Amniotic stem cell (primary cell): Measurements from ENCODE around the gene ASH1L.
"Not testable (repeated sequence)": the region's sequence is repeated elsewhere in the genome, so short reads cannot be mapped to it uniquely, and the experiment has no call there.

Experiments used
- DNase-seq: peaks from one replicate; lab custom pipeline; 2025; lab: John Stamatoyannopoulos, UW

Gene ASH1L

DNA sequence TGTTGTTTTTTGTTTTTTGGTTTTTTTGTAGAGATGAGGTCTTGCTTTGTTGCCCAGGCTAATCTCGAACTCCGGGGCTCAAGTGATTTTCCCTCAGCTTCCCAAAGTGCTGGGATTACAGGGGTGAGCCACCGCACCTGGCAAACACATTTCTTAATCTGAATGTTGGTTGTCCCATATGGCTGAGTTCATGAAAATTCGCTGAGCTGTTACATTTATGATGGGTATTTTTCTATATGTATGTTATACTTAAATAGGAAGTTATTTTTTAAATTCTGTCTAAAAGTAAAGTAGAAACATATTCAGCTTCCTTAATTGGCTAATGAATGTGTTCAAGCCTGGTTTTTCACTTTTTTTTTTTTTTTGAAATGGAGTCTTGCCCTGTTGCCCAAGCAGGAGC lies 75.1 kb downstream of the ASH1L start:
- DNase-seq: no peak

DNA sequence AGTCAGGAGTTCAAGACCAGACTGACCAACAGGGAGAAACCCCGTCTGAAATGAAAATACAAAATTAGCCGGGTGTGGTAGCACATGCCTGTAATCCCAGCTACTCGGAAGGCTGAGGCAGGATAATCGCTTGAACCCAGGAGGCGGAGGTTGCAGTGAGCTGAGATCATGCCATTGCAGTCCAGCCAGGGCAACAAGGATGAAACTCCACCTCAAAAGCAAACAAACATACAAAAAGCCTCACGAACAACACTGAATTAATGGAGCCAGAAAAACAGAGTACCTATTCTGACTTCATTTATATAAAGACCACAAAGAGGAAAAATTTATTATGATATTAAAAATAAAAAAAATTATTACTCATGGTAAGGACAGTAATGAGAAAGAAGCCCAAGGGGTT lies 75.7 kb downstream of the ASH1L start:
- not testable (repeated sequence) for DNase-seq

DNA sequence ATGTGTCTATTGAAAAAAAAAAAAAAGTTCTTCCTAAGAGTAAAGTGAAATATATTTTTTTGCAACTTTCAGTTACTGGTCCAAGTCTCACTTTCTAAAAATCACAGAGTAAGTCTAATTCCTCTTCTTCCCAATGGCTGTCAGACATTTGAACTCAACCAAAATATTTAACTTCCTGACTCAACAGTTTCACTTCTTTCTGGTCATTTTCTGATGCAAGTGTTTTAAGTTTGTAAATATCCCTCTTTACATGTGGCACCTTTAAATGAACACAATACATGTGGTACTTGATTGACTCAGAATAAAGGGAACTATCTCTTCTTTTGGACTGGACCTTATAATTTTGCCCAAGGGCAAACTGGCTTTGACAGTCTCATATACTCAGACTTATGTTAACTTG lies 76.7 kb downstream of the ASH1L start:
- DNase-seq: no peak

DNA sequence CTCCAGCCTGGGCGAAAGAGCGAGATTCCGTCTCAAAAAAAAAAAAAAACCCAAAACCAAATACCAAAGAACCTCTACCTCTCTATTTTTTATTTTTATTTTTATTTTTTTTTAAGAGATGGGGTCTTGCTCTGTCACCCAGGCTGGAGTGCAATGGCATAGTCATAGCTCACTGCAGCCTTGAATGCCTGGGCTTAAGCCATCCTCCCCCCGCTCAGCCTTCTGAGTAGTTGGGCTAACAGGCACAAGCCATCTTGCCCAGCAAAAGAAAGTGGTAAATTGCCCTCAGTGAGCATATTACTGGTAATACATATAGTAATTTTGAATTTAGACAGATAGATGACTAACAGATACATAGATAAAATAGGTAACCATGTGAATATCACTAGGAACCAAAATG lies 77.4 kb downstream of the ASH1L start:
- no peak for DNase-seq

DNA sequence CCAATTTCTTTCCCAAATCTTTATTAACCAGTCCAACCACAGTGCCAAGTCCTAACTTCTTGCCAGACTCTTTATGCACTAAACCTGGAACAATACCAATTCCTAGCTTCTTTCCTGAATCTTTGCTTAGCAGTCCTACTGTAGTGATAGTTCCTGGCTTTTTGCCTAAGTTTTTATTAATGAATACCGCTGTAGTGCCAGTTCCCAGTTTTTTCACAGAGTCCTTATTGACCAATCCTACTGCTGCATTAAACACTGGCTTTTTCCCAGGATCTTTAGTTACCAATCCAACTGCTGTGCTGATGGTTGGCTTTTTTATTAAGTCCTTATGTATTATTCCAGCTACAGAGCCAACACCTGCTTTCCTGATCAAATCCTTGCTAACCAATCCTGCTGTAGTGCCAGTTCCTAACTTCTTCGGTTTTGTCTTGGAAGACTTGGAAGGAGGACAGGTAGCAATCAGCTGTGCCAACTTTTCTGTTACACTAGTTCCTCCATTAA lies 80.8 kb downstream of the ASH1L start:
- no peak for DNase-seq

DNA sequence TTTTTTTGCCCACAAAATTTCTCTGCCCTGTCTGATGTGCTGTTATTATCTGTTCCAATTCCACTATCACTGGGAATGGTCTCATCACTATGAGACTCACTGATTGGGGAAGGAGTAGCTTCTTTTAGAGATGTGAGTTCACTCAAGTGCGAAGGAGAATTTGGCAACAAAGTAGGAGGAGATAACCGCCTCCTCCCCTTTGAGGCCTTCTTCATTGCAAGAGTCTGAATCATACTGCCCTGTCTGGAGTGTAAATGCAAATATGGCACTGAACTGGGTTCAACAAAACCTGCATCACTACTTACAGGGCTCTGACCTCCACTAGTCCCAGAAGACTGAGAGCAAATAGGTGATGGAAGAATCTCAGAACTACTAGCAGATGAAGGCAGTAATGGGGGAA lies 83.4 kb downstream of the ASH1L start:
- DNase-seq: no peak

DNA sequence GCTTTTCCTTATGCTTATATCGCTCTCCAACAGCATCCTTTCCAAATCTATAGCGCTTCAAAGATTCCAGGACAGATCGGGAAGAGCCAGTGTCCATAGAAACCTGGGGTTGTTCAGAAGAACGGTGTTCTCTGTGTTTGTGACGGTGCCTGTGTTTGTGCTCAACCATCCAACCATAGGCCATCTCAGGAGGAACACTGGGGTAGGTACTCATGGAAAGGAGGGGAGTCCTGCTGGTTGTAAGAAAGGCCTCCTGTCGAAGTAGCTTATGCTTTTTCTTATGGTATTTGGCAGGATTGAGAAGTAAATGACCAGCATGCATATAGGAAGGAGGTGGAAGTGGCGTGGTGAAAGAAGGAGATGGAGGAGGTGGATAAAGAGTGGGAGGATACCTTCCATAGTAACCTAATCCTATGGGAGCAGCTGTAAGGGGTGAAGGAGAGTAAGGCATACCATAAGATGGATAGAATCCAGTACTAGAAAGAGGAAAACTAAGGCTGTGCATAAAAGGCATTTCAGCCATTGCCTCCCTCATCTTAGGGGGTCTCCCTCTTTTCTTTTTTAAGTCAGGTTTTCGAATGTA lies 84.2 kb downstream of the ASH1L start:
- no peak for DNase-seq

DNA sequence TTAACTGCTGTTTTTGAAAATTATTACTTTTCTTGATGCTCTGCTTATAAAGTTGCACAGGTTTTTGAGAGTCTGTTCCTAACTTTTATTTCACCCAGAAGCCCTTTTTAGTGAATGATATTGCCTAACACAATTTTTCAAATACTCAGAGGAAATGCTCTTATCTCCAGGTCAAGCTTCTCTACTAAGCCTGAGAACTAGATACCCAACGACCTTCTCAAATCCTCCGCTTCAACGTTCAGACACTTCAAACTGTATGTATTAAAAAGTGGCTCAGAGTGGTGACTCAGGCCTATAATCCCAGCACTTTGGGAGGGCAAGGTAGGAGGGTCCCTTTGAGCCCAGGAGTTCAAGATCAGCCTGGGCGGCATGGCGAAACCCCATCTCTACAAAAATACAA lies 88.5 kb downstream of the ASH1L start:
- DNase-seq: no peak

DNA sequence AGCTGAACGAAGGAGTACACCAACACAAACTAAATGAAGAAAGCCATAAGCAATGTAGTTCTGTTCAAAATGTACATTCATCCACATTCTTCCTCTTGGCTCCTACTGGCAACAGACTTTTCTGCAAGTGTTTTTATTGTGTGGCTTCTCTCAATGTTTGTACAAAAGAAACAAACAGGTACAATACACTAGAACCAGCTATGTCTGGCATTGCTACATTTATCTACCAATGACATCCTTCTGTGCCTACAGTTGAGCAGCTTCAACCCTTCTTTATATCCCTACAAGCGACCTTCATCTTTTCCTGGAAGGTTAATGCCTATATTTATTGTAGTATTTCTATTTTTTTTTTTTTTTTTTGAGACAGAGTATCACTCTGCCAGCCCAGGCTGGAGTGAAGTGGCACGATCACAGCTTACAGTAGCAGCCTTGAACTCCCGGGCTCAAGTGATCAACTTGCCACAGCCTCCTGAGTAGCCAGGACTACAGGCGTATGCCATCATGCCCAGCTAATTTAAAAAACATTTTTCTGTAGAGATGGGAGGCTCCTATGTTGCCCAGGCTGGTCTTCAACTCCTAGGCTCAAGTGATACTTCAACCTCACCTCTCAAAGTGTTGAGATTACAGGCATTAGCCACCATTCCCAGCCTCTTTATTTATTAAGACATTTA lies 89.3 kb downstream of the ASH1L start:
- DNase-seq: no peak

DNA sequence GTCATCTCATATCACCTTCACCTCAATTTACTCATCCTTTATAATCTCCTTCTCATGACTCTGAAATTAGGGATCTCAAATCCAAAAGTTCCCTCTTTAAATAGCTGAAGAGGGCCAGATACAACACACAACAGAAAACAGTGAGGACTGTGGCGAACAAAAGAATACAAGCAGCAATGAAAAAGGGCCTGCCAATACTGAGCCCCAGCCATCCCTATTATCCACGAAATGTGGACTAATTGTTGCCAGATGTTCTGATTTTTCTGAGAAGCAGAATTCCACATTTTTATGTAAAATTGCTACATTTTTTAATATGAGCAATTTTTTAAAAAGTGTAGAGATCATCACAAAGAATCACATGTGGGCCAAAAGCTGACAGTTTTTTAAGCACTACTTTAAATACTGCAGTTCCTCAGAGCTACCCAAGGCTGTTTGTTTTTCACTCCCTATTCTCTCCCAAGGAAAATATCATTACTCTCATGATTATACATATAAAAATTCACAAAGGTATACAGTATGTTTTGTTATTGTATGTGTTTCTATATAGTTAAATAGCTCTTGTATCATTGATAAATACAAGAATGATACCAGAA lies 90.0 kb downstream of the ASH1L start:
- DNase-seq: no peak

DNA sequence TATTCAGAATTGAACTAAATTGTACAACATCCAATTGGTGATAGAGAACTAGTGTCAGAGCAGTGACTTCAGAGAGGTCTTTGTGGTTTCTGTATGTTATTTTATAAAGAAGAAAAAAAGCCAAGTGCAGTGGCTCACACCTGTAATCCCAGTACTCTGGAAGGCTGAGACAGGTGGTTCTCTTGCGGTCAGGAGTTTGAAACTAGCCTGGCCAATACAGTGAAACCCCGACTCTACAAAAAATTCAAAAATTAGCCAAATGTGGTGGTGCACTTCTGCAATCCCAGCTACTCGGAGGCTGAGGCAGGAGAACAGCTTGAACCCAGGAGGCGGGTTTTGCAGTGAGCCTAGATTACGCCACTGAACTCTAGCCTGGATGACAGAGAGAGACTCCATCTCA lies 90.7 kb downstream of the ASH1L start:
- no peak for DNase-seq

DNA sequence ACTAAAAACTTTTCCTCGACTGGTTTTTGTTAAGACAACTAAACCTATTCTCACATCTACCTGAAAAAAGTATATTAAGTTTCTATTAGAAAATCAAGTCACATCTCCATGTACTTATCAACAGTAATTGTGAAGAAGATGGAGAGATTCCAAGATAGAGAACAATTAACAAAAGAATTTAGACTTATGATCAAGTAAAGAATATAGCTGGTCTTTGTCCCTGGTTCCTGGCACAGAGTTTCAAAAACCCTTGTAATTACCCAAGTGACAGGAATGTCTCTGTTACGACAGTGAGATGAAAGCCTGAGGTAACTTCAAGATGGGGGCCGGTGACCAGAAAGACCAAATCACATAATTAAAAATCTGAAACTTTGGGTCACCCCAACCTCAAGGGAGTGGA lies 91.6 kb downstream of the ASH1L start:
- DNase-seq: no peak

DNA sequence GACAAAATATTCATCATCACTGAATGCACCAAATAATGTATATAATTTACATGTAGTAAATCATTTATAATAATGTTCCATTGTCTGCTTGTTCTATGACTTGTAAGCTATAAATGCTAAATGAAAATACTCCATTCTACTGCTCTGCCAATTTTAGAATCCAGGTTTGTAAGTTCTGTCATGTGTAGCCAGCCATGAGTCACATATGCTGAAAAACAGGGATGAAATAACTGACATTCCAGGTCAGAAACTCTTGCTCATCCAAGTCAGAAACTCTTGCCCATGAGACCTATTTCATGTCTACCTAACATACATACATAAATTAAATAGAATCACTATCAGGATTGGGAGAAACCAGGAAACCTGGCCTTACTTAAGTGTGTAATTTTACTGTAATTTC lies 95.6 kb downstream of the ASH1L start:
- peak; percentile 21 for DNase-seq

DNA sequence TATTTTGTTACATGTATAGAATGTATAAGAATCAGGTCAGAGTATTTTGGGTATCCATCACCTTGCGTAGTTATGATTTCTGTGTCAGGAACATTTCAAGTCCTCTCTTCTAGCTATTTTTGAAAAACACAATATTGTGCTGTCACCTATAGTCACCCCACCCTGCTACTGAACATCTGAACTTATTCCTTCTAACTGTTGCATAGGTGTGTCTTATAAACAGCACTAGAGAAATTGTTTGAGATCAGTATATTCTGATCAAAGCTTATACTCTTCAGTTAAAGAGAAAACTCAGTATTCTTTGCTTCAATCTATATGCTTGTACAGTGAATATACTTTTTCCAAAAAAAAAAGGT lies 96.0 kb downstream of the ASH1L start:
- DNase-seq: no peak

DNA sequence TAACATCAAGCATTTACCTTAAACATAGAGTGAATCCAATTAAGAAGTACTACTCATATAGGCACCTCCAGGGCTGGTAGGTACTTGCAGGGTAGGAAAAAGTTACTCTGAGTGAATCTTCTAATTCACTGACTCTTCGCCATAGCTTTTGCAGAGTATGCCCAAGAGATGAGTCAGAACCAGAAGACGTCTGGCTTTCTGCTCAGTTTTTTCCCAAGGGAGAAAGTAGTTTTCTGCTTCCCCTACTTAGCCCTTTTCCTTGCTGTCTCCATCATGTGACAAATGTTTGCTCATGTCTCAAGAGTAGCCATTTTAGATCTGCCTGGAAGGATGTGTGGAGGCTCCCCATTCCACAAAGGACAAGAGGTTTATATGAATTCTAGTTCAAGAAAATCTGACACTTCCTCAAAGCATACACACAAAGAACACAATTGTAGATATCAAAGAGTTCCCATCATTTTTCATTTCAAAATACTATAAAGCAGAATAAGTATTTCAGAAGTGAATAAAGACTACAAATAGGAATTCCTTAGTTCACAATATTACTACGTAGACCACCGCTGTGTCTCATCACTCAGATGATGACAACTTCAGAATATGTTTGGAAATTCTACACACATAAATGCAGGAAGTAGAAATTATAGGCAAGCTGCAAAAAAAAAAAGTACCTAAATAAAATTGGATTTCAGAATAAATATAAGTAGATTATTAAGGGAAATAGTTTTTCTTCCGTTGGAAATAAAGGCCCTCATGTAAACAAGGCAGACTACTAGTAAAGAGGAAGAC lies 98.5 kb downstream of the ASH1L start:
- DNase-seq: peak; percentile 64

DNA sequence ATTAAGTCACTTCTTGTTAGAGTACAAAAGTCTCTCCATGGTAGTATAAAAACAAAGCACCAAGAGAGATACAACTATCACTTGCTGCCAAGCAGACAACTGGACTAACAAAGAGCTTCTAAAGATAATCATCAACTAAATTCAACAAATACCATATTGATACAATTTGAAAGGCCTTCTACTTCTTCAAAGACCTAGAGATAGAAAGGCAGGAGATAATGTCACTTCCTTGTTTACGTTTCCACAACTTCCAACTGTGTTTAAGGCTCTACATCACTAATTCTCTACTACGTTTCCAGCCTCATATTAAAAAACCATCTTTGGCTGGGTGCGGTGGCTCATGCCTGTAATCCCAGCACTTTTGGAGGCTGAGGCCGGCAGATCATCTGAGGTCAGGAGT lies 104.5 kb downstream of the ASH1L start:
- DNase-seq: no peak

DNA sequence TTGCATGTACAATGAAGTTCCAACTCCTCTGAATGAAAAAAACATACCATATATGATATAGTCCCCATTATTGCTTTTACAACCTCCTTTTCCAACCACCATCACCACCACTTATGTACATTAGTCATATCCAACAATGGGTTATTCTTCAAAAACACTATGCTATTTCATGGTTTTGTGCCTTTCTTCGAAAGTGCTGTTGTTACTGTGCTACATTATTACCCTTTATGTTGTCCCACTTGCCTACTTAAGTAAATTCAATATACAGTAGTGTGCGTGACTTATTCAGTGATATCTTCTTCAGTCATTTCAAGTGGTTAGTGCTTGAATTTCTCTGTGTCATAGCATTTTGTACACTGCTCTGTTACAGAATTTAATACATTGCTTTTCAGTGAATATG lies 105.3 kb downstream of the ASH1L start:
- DNase-seq: no peak

DNA sequence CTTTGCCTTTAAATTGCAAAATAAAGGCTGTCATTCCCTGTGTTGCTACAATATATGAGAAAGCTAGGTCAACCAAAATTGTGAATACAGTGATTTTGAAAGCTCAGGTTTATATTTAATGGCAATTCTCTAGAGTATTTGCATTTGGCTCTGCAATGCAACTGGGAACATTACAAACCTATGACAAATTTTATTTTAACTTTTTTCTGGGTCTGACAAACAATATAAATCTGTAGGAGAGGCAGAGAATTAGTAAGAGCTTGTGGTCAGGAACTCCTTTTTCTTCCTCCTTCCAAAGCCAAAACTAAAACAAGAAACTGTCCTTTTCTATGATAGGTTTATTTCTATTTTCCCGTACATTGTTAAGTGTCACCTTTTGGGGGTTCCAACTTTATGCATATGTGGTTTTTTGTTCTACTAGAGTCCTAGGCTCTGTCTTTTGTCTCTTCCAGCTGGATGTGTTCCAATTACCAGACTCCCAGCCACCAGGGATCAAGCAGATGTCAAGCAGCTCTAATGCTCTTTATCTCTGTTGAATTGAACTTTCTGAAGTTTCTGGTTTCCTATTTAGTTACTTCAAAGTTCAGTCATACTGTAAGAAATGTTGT lies 106.9 kb downstream of the ASH1L start:
- no peak for DNase-seq

DNA sequence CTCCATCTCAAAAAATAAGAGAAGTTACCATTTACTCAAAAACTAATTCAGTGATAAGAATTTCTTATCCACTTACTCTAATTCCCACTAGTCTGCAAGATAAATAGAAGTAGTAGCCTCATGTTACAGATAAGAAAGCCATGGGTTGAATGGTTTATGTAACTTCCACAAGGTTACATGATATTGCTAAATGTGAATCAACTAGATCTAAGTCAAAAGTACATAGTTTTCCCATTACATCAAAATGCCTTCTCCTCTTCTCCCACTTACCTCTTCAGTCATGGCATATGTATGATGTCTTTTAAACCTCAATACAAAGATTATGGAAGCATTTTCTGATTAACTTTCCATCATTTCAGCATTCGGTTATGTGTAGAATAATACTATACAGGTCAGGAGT lies 108.5 kb downstream of the ASH1L start:
- DNase-seq: no peak

DNA sequence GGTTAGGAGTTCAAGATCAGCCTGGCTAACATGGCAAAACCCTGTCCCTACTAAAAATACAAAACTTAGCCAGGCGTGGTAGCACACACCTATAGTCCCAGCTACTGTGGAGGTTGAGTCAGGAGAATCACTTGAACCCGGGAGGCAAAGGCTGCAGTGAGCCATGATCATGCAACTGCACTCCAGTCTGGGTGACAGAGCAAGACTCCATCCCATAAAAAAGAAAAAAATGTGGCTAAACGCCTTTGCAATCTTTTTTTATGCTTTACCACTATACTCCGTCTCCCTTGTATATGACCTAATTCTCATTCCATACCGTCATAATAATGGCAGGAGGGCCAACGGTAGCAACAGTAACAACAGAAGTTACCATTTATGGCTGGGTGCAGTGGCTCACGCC lies 109.5 kb downstream of the ASH1L start:
- DNase-seq: no peak

DNA sequence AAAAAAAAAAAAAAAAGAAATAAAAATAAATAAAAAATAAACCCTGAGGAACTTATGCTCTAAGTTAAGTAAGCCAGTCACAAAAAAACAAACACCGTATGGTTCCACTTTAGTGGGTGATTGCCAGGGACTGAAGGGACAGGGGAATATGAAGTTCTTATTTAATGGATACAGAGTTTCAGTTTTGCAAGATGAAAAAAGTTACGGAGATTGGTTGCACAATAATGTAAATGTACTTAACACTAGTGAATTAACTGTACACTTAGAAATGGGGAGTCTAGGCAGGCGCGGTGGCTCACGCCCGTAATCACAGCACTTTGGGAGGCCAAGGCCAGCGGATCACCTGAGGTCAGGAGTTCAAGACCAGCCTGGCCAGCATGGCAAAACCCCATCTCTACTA lies 111.4 kb downstream of the ASH1L start:
- DNase-seq: no peak

DNA sequence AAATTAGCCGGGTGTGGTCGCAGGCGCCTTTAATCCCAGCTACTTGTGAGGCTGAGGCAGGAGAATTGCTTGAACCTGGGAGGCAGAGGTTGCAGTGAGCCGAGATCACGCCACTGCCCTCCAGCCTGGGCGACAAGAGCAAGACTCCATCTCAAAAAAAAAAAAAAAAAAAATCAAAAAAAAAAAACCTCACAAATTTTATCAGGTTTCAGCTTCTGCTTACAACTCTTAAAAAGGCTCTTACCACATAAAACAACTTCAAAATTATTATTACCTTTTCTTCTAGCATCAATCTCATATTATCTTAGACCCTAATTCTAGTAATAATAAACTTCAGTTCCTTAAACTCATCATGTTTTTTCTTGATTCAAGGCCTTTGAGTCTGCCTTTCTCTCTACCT lies 120.2 kb downstream of the ASH1L start:
- not testable (repeated sequence) for DNase-seq

DNA sequence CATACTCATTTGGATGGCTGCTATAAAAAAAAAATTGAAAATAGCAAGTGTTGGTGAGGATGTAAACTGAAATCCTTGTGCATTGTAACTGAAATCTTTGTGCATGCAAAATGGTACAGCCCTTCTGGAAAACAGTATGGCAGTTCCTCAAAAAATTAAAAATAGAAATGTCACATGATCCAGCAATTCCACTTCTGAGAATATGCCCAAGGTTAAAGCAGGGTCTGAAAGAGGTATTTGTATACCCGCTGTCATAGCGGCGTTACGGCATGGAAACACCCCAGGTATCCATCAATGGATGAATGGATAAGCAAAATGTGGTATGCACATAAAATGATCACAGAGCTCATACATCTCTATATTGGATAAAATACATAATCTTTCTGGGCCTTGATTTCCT lies 125.2 kb downstream of the ASH1L start:
- DNase-seq: no peak
